Large intestine (tissue), 3 donors: Measurements from ENCODE around the gene EYA2. TPM values are rescaled to one million over a fixed set of nuclear protein-coding genes. Genes with fewer than 3 reads are reported as not detected.
"Not testable (repeated sequence)": the region's sequence is repeated elsewhere in the genome, so short reads cannot be mapped to it uniquely, and the experiment has no call there.

Source experiments
- DNase-seq, 2 donors: peaks; one replicate each; pipeline versions ENCODE4 v3.0.0 to v3.0.0-alpha.2; 2013
- H3K27ac ChIP-seq: one replicate; pipeline ENCODE4 v1.5.1; 2013; ENCODE audit warnings: low read length
- H3K27me3 ChIP-seq: 2 replicates; pipeline ENCODE4 v1.6.1; 2013; ENCODE audit warnings: low read length; ENCODE audit not compliant: control insufficient read depth, insufficient read depth
- H3K36me3 ChIP-seq: 2 replicates; pipeline ENCODE4 v1.6.1; 2013; ENCODE audit warnings: low read length; ENCODE audit not compliant: control insufficient read depth, insufficient read depth
- H3K4me1 ChIP-seq: one replicate; pipeline ENCODE4 v1.6.1; 2013; ENCODE audit warnings: low read length; ENCODE audit not compliant: control insufficient read depth, insufficient read depth
- H3K4me3 ChIP-seq: one replicate; pipeline ENCODE4 v1.5.1; 2013; ENCODE audit warnings: low read length
- H3K9me3 ChIP-seq: one replicate; pipeline ENCODE4 v1.6.1; 2013; ENCODE audit warnings: mild to moderate bottlenecking, low read depth, low read length, moderate library complexity; ENCODE audit not compliant: control insufficient read depth
- WGBS: methylation state at CpG from one replicate; pipeline ENCODE4 v1.1.5; 2013; ENCODE audit warnings: low lambda C conversion rate; ENCODE audit not compliant: insufficient coverage; 5-methylcytosine and 5-hydroxymethylcytosine counted together
- polyA plus RNA-seq: library from polyadenylated mRNA; unstranded; fragments of 120-200 nt; gene quantifications from one replicate; pipeline ENCODE4 v1.2.1, GENCODE V29; 2013

Gene EYA2
- polyA plus RNA-seq, 1 donor, result 0.72 TPM

DNA sequence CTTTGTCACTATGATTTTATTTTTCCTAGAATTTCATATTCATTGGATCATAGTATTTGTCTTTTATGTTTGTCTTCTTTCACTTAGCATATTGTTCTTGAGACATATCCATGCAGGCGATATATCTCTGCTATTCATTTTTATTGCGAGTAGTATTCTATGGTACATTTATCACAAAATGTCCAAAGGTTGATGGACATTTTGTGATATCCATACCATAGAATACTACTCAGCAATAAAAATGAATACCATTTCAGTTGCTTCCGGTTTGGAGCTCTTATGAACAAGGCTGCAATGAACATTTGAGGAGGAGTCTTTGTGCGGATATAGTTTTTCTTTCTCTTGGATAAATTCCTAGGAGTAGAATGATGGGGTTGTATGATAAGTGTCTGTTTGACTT is 28.8 kb upstream of the EYA2 start:
- no peak overlapping the region for H3K27ac ChIP-seq
- 83% methylated on average over 2 of the region's 4 CpGs for WGBS

DNA sequence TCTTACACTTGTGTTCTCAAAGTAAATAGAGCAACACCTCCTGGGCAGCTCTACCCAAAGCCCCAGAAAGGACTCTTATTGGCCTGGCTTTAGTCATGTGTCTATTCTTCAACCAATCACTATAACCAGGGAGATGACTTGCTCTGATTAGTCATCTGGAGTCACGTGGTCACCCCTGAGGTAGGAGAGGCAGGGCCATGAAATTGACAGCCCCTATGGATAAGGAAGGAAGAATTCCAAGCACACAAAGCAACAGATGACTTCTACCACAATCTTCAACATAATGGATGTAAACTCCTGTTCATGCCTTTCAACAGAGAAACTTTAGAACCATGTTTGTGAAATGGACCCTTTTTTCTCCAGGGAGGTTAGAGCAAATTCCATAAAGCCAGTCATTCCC is 24.6 kb upstream of the EYA2 start:
- H3K27ac ChIP-seq, result no peak overlapping the region
- DNase-seq, result no peak
- no peaks in the 10 kb centered on the region for H3K4me1 ChIP-seq
- H3K9me3 ChIP-seq, result no peaks in the 10 kb centered on the region
- WGBS, result no CpG with 5 or more reads among the region's 1 CpG
- H3K4me3 ChIP-seq, result no peak overlapping the region
- peaks cover 4% of the 10 kb centered on the region for H3K27me3 ChIP-seq
- H3K36me3 ChIP-seq, result no peaks in the 10 kb centered on the region

More for the DNA sequence above, 28.8 kb upstream of the EYA2 start:
- no peak for DNase-seq
- Histone ChIP-seq H3K4me1 (no peaks in the 10 kb centered on the region), H3K36me3 (no peaks in the 10 kb centered on the region), H3K9me3 (no peaks in the 10 kb centered on the region), H3K4me3 (no peak overlapping the region), H3K27me3 (no peaks in the 10 kb centered on the region)

DNA sequence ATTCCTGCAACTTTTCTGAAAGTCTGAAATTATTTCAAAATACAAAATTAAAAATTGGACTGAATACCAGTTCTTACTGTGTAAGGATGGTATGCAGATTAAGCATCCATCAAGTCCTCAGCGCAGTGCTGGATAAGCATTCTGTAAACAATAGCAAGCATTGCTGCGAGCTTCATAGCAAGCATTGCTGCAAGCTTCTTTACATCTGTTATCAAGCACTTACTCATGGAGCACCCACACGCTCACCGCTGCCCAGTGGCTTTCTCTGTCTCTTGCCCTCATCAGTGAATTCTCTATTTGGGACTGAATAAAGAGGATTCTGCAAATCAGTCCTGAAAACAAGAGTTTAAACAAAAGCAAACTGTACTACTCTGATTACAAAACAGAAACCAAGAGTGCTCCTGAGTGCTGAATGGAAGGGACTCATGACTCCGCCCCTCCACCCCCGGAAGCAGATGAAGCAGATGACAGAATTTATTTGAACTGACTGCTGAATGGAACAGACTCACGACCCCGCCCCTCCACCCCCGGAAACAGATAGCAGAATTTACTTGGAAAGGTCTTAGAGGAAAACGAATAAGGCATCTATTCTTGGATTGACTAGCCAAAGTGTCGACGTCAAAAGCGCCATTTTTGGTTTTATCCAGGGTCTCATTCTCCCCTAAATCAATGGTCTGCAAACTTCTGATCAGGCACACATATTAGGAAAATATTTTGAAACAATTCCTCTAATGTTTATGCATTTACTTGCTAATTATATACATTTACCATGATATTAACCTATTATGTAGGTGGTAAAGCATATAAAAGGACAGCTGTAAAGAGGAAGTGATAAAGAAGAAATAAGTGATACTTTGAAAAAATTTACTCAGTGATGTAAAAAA is 22.1 kb upstream of the EYA2 start:
- Histone ChIP-seq H3K4me3 (no peak overlapping the region), H3K4me1 (no peaks in the 10 kb centered on the region), H3K27me3 (peaks cover 6% of the 10 kb centered on the region), H3K27ac (no peak overlapping the region), H3K36me3 (no peaks in the 10 kb centered on the region), H3K9me3 (no peaks in the 10 kb centered on the region)
- DNase-seq, result no peak
- WGBS, result 100% methylated on average over 3 of the region's 13 CpGs

DNA sequence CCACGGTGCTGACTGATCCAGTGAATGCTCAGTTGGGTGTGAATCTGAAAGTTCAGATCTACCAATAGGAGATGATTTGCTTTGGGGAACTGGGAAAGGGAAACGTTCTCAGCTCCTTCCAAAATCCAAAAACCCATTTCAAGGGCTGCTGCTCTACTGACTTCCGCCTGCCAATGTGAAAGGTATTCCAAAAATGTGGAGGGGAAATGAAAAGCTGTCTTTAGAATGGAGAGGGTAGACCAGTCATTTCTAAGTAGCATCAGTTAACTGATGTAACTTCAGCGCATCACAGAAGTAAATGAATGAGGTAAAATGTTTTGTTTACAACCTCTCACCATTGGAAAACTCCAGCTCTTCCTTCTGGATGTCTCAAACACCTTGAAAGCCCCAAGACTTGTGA is 19.6 kb upstream of the EYA2 start:
- Histone ChIP-seq H3K27me3 (peaks cover 6% of the 10 kb centered on the region), H3K9me3 (no peaks in the 10 kb centered on the region), H3K27ac (no peak overlapping the region), H3K36me3 (no peaks in the 10 kb centered on the region), H3K4me1 (no peaks in the 10 kb centered on the region), H3K4me3 (no peak overlapping the region)
- DNase-seq, result no peak
- no CpG with 5 or more reads among the region's 4 CpGs for WGBS

DNA sequence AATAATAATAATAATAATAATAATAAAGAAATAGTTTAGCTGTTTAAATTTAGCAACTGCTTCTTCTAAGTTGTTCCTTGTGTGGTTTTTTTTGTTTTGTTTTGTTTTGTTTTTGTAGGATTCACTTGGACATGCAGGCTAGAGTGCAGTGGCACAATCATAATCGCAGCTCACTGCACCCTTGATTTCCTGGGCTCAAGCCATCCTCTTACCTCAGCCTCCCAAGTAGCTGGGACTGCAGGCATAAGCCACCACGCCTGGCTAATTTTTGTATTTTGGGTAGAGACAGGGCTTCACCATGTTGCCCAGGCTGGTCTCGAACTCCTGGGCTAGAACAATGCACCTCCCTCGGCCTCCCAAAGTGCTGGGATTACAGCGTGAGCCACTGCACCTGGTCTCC is 15.3 kb upstream of the EYA2 start:
- peaks cover 6% of the 10 kb centered on the region for H3K27me3 ChIP-seq
- H3K9me3 ChIP-seq, result no peaks in the 10 kb centered on the region
- no peak overlapping the region for H3K4me3 ChIP-seq
- DNase-seq, result no peak
- no peaks in the 10 kb centered on the region for H3K36me3 ChIP-seq
- H3K27ac ChIP-seq, result no peak overlapping the region
- no CpG with 5 or more reads among the region's 5 CpGs for WGBS
- no peaks in the 10 kb centered on the region for H3K4me1 ChIP-seq

DNA sequence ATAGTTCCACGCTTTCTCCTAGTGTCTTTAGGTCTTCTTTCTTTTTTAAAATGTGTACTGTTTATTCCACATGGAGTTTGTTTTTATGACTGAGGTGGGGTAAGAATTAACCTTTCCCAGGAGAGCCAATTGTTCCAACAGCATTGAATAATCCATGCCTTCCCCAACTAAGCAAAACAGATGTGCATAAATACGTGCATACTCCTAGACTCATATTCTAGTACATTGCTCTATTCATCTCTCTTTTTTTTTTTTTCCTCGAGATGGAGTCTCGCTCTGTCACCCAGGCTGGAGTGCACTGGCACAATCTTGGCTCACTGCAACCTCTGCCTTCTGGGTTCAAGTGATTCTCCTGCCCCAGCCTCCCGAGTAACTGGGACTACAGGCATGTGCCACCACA is 14.7 kb upstream of the EYA2 start:
- not testable (repeated sequence) for DNase-seq, H3K36me3 ChIP-seq, H3K4me1 ChIP-seq, H3K27ac ChIP-seq, H3K27me3 ChIP-seq, H3K9me3 ChIP-seq, H3K4me3 ChIP-seq
- WGBS, result 80% methylated on average over 1 of the region's 5 CpGs

DNA sequence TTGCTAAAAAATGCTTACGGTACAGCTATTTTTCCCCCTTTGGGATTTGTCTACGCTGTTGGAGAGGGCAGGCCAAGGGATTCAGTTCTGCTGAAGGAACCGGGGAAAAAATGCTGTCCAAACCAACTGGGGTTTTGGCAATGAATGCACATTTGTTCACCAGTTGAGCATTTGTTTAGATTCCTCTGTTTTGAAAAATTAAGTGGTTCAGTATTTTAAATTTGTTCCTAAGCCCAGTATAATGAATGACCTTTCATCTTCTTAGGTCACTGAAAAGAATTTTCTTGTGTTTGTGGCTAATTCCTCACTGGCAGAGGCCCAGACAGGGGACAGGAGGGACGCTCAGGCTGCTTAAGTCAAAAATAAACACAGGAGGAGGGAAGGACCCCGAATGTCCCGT is 10.8 kb upstream of the EYA2 start:
- Histone ChIP-seq H3K9me3 (no peaks in the 10 kb centered on the region), H3K27ac (no peak overlapping the region), H3K4me1 (no peaks in the 10 kb centered on the region), H3K36me3 (no peaks in the 10 kb centered on the region), H3K27me3 (peaks cover 4% of the 10 kb centered on the region), H3K4me3 (no peak overlapping the region)
- DNase-seq, result no peak
- no CpG with 5 or more reads among the region's 6 CpGs for WGBS

DNA sequence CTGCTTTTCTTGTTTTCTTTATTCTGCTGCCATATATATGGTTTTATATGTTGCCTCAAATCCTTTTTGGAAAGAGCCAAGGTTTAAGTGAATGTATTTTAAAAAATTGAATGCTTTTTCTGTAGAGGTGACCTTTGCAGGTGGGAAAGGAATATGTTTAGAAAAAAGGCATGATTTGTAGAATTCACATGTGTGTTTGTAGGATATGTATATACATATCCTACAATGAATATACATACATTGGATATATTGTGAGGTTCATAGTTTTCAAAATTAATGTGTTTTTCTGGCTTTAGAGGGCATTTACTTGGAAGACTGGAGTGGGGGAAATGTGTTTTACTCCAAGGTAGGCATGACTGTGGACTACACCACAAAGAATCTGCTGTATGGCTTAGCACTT is 4.0 kb upstream of the EYA2 start:
- Histone ChIP-seq H3K4me3 (no peak overlapping the region), H3K9me3 (peaks cover 8% of the 10 kb centered on the region), H3K36me3 (no peaks in the 10 kb centered on the region), H3K27me3 (peaks cover 30% of the 10 kb centered on the region), H3K4me1 (peaks cover 5% of the 10 kb centered on the region), H3K27ac (no peak overlapping the region)
- DNase-seq, result no peak

DNA sequence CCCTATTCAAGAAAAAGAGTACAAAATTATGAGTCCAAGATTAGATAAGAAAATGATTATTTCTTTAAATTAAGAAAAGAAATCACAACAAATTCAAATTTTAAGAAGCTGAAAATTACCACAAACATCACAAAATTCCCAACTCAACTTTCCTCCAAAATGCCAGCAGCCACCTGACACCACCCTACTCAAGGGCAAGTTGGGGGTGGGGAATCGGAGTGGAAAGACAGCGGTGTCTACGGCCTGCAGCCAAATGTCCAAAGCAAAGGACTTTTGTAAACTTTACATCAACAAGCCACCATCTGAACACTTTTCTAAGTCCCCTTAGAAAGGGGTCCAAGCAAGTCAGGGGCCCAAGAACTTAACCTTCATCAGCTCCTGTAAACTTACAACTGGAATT is 1.6 kb upstream of the EYA2 start:
- H3K27ac ChIP-seq, result no peak overlapping the region
- no CpG with 5 or more reads among the region's 3 CpGs for WGBS
- peaks cover 8% of the 10 kb centered on the region for H3K9me3 ChIP-seq
- H3K27me3 ChIP-seq, result peaks cover 45% of the 10 kb centered on the region
- peaks cover 5% of the 10 kb centered on the region for H3K4me1 ChIP-seq
- DNase-seq, result no peak
- no peak overlapping the region for H3K4me3 ChIP-seq
- H3K36me3 ChIP-seq, result no peaks in the 10 kb centered on the region

DNA sequence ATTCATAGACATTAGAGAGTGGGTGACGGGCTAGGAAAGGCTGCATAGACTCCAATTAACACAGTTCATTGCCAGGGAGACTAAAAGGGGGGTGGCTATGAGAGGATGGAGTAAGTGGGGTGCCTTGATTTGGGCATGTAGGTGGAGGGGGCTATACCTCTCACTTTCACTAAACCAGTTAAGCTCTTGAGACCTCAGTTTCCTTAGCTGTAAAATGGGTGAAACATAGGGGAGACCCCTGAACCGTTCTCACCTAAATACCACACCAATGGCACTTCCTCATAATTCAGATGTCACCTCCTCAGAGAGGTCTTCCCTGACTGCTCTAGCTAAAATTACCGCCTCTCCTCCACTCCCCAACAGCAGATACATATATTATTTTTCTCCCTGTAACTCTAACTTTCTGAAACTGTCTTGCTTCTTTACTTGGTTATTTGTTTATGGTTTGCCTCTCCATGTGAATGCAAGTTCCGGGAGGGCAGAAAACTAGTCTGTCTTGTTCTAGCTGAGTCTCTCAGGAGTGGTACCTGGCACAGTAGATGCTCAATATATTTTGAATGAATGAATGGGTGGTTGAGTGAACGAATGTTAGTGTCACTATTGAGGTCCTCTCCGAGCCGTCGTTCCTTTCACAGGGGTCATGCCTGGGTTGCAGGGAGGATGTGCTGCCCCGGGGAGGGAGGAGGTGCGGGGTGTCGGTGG is 615 bp upstream of the EYA2 start:
- Histone ChIP-seq H3K4me1 (peaks cover 5% of the 10 kb centered on the region), H3K4me3 (no peak overlapping the region), H3K27me3 (peaks cover 53% of the 10 kb centered on the region), H3K9me3 (peaks cover 8% of the 10 kb centered on the region), H3K36me3 (no peaks in the 10 kb centered on the region), H3K27ac (no peak overlapping the region)
- DNase-seq, result no peak
- WGBS, result 100% methylated on average over 1 of the region's 11 CpGs
